K562 (cell line): ENCODE measurements around the gene TMEM273. TPM values are rescaled to one million over a fixed set of nuclear protein-coding genes. Genes with fewer than 3 reads are reported as not detected.

ENCODE experiments used
- ATF7 ChIP-seq: fragments of 450-650 bp; IDR thresholded peaks from 2 replicates; pipeline ENCODE4 v1.7.1; 2014; ENCODE audit warnings: mild to moderate bottlenecking, moderate library complexity
- FOXA3 ChIP-seq, 2 experiments: fragments of 450-650 bp in 1 of 2; sonication (generic) in 1 of 2; formaldehyde crosslinking; IDR thresholded peaks in 1 of 2; conservative IDR thresholded peaks in 1 of 2; 2 replicates each; pipeline versions ENCODE4 v1.4.0 to v1.8.0; 2020 to 2022; ENCODE audit warnings: mild to moderate bottlenecking in 2 of 2, missing genetic modification reagents in 1 of 2
- FOXK2 ChIP-seq, 2 experiments: fragments of 450-650 bp; IDR thresholded peaks in 1 of 2; conservative IDR thresholded peaks in 1 of 2; 2 replicates each; pipeline ENCODE4 v1.6.1; 2016; ENCODE audit warnings: low read depth in 2 of 2, mild to moderate bottlenecking in 1 of 2
- MTA3 ChIP-seq: fragments of 450-650 bp; formaldehyde crosslinking; IDR thresholded peaks from 2 replicates; pipeline ENCODE4 v1.6.1; 2017; ENCODE audit warnings: mild to moderate bottlenecking, borderline replicate concordance
- POLR3G ChIP-seq: IDR thresholded peaks from 2 replicates; pipeline ENCODE4 v1.6.1; 2011; ENCODE audit not compliant: insufficient read length, insufficient replicate concordance; ENCODE audit errors: extremely low read depth
- PPARD ChIP-seq: fragments of 250-450 bp; sonication (Bioruptor Pico); IDR thresholded peaks from 2 replicates; pipeline ENCODE4 v1.8.0; 2022; ENCODE audit warnings: inconsistent platforms, mild to moderate bottlenecking, moderate library complexity
- SIN3B ChIP-seq: fragments of 450-650 bp; IDR thresholded peaks from 2 replicates; pipeline ENCODE4 v1.6.1; 2017; ENCODE audit warnings: low read depth, mild to moderate bottlenecking, moderate library complexity
- TAF1 ChIP-seq: IDR thresholded peaks from 2 replicates; pipeline ENCODE4 v1.6.1; 2011; ENCODE audit warnings: mild to moderate bottlenecking, low read length, moderate library complexity; ENCODE audit not compliant: insufficient read depth, control insufficient read depth, severe bottlenecking; ENCODE audit errors: extremely low read depth
- TEAD4 ChIP-seq, 2 experiments: sonication (generic) in 1 of 2; formaldehyde crosslinking in 1 of 2; IDR thresholded peaks; 2 replicates each; pipeline versions ENCODE4 v1.6.1 to v1.8.0; 2012 to 2022; ENCODE audit warnings: borderline replicate concordance in 1 of 2, inconsistent platforms in 1 of 2, low read length in 1 of 2, mild to moderate bottlenecking in 1 of 2, missing genetic modification reagents in 1 of 2
- UBTF ChIP-seq, 2 experiments: IDR thresholded peaks; 2 replicates each; pipeline ENCODE4 v1.6.1; 2012; ENCODE audit warnings: improper control_type of control experiment in 2 of 2, low read depth in 2 of 2, low read length in 2 of 2, borderline replicate concordance in 1 of 2
- ZMIZ1 ChIP-seq, 2 experiments: fragments of 150-350 bp in 1 of 2; IDR thresholded peaks; 2 replicates each; pipeline ENCODE4 v1.6.1; 2012 to 2016; ENCODE audit warnings: low read depth in 2 of 2, low read length in 2 of 2, mild to moderate bottlenecking in 1 of 2, moderate library complexity in 1 of 2
- ZNF436 ChIP-seq: fragments of 250-450, 450-650 bp; sonication (Bioruptor Pico); formaldehyde crosslinking; IDR thresholded peaks from 2 replicates; pipeline ENCODE4 v1.7.0; 2020; ENCODE audit warnings: mild to moderate bottlenecking
- ZNF717 ChIP-seq: fragments of 250-450 bp; sonication (Bioruptor Pico); IDR thresholded peaks from 2 replicates; pipeline ENCODE4 v1.5.0; 2021
- ZNF830 ChIP-seq: fragments of 250-450 bp; sonication (Bioruptor Pico); IDR thresholded peaks from 2 replicates; pipeline ENCODE4 v1.5.0; 2021; ENCODE audit warnings: mild to moderate bottlenecking
- polyA plus RNA-seq, 8 experiments: library from polyadenylated mRNA; depleted of rRNA in 4 of 8; stranded (reverse) in 5 of 8; unstranded in 3 of 8; fragments of >200 nt; fragmentation: Nextera tagmentation in 2 of 8; fragmentation: Illumina TruSeq in 1 of 8; extraction: Ambion mirVana in 2 of 8; extraction: Trizol in 1 of 8; gene quantifications; 2 replicates each; pipeline versions ENCODE4 v1.2.1 to v1.2.3, GENCODE V29; 2011 to 2014; ENCODE audit warnings: inconsistent platforms in 1 of 8, missing spikeins in 1 of 8
- total RNA-seq, 7 experiments: library from RNA; depleted of rRNA in 6 of 7; stranded (reverse); fragments of >200 nt in 6 of 7; fragmentation: Illumina TruSeq in 2 of 7; extraction: Trizol in 2 of 7; gene quantifications; 2 replicates each; pipeline versions ENCODE4 v1.2.1 to v1.2.3, GENCODE V29; 2011 to 2021; ENCODE audit warnings: low replicate concordance in 1 of 7
- TF ChIP-seq, protein P1 (sequence below): sonication (generic); formaldehyde crosslinking; IDR thresholded peaks from 2 replicates; pipeline ENCODE4 v1.8.0; 2022; ENCODE audit warnings: mild to moderate bottlenecking, missing genetic modification reagents
- TF ChIP-seq, protein P2 (sequence below): fragments of 450-650 bp; formaldehyde crosslinking; IDR thresholded peaks from 2 replicates; pipeline ENCODE4 v1.4.0; 2022; ENCODE audit warnings: mild to moderate bottlenecking, moderate library complexity
- TF ChIP-seq, protein P3 (sequence below): fragments of 450-650 bp; IDR thresholded peaks from 2 replicates; pipeline ENCODE4 v1.6.1; 2016; ENCODE audit warnings: missing biosample characterization, missing genetic modification characterization

Gene TMEM273
- total and polyA plus RNA-seq, 9 of the 15 experiments (the other 6 are each of a cell fraction or from before 2014, with no cell fraction given): 39.2 to 131 (median 95.6) TPM

GRCh38 chr10:49225218-49225876, 37.2 kb upstream of the TMEM273 start (continued):
- TF ChIP-seq ZMIZ1 (IDR thresholded peaks at IDR 0.05; ENCODE audit: low read depth in 2 of 2, low read length in 2 of 2) (no peak), ATF7 (peak; percentile 69), ZNF436 (CRISPR knock-in tag) (no peak), ZNF717 (CRISPR knock-in tag) (no peak), FOXK2 (conservative IDR thresholded peaks at IDR 0.05 in 1 of 2, IDR thresholded peaks at IDR 0.05 in 1 of 2; ENCODE audit: low read depth in 2 of 2) (peak; percentile 15 to 30; a peak in 1 of 4 replicates), SIN3B (no peak), TEAD4 (IDR thresholded peaks at IDR 0.05; ENCODE audit: low read length) (peak; percentile 53), TEAD4 (CRISPR knock-in tag; IDR thresholded peaks at IDR 0.05; ENCODE audit: borderline replicate concordance) (no peak), MTA3 (peak; percentile 83), POLR3G (no peak), PPARD (no peak), UBTF (IDR thresholded peaks at IDR 0.05; ENCODE audit: borderline replicate concordance in 1 of 2, low read depth in 2 of 2, low read length in 2 of 2) (0 out of 4 replicates have a peak, but pooled peaks of 1 of the 2 experiments have one; percentile 16), ZNF830 (CRISPR knock-in tag) (no peak), FOXA3 (CRISPR knock-in tag; conservative IDR thresholded peaks at IDR 0.05 in 1 of 2, IDR thresholded peaks at IDR 0.05 in 1 of 2) (0 out of 4 replicates have a peak, but pooled peaks of 1 of the 2 experiments have one; percentile 24), TAF1 (no peak)
- TF ChIP-seq, protein P1, sequence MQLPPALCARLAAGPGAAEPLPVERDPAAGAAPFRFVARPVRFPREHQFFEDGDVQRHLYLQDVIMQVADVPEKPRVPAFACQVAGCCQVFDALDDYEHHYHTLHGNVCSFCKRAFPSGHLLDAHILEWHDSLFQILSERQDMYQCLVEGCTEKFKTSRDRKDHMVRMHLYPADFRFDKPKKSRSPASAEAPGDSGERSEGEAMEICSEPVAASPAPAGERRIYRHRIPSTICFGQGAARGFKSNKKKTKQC (CRISPR knock-in tag): peak; percentile 59
- TF ChIP-seq, protein P2, sequence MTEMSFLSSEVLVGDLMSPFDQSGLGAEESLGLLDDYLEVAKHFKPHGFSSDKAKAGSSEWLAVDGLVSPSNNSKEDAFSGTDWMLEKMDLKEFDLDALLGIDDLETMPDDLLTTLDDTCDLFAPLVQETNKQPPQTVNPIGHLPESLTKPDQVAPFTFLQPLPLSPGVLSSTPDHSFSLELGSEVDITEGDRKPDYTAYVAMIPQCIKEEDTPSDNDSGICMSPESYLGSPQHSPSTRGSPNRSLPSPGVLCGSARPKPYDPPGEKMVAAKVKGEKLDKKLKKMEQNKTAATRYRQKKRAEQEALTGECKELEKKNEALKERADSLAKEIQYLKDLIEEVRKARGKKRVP (CRISPR knock-in tag): 0 out of 2 replicates have a peak, but pooled peaks have one; percentile 40
- TF ChIP-seq, protein P3, sequence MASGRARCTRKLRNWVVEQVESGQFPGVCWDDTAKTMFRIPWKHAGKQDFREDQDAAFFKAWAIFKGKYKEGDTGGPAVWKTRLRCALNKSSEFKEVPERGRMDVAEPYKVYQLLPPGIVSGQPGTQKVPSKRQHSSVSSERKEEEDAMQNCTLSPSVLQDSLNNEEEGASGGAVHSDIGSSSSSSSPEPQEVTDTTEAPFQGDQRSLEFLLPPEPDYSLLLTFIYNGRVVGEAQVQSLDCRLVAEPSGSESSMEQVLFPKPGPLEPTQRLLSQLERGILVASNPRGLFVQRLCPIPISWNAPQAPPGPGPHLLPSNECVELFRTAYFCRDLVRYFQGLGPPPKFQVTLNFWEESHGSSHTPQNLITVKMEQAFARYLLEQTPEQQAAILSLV: peak; percentile 44; the same call in 1 of the 2 replicates
